NCI-H1105 (cell line): Measurements from ENCODE around the gene KCTD20.
"Not testable (repeated sequence)": the region's sequence is repeated elsewhere in the genome, so short reads cannot be mapped to it uniquely, and the experiment has no call there.

Source experiments
- DNase-seq: peaks from one replicate; lab custom pipeline; 2025; lab: John Stamatoyannopoulos, UW

The KCTD20 gene

DNA sequence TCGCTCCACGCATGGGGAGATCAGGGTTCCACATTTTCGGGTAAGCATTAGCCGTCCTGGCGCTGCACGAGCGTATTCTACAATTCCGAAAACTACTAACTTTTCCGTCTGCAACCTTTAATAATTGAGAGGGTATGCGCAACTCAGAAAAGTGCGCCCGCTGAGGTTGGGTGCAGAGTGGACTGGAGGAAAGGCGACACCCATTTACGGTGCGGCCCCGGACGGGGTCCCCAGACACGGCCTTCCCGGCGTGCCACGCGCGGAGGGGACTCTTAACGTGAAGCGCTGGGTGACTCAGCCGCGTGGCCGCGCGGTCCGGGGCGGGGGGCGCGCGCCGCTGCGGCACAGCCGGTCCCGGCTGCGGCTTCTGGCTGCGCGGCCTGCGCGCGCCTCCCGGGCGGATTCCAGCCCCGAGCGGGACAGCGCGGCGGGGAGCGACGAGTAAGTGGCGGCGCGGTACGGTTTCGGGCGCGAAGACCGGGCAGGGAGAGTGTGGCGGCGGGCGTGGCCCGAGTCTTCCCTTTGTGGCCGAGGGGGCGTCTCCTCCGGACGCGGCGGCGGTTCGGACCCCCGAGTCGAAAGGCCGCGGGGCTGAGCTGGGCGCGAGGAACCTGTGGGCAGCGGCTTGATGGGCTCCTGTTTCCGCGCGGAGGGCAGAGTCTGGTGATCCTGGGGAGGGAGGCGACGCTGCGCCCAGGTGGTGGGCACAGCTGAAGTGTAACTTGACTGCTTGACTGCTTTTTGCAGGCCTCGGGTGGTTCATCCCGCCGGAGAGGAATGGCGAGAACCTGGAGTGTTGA is at the start of gene KCTD20, which contains the start of gene PXT1:
TSS of gene KCTD20 (plus strand) at position 330 of the 800 bp plus-strand sequence. CDS start 27,098 bp downstream, outside the sequence.
TSS of gene PXT1 (minus strand) at position 184 of the 800 bp plus-strand sequence. CDS start 16,772 bp downstream, outside the sequence.
- peak; percentile 80 for DNase-seq

DNA sequence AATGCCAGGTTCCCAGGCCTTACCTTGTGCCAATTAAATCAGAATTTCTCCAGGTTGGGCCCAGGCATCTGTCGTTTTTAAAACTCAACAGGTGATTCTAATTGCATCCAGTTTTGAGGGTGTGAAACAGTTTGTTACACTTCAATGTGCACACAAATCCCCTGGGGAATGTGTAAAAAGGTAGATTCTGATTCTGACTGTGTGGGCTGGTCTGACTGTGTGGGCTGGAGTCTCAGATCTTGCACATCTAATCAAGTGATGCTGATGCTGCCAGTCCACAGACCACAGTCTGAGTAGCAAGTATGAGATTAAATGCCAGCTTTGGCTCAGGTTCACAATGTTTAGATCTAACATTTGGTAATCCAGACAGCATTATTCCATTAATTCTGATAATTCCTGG is 42.8 kb upstream of the KCTD20 start:
- no peak for DNase-seq

GRCh38 chr6:36402481-36402880 is 40.3 kb upstream of the KCTD20 start:
- no peak for DNase-seq

DNA sequence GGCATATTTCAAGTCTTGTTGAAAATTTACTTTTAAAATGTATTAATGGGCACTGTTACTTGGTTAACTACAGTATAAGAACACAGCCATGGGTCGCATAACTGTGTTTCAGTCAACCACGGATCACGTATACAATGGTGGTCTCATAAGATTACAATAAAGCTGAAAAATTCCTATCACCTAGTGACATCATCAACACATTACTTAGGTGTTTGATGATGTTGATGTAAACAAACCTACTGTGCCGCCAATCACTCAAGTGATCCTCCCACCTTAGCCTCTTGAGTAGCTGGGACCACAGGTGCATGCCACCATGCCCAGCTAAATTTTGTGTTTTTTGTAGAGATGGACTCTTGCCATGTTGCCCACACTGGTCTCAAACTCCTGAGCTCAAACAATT is 38.6 kb upstream of the KCTD20 start:
- no peak for DNase-seq

DNA sequence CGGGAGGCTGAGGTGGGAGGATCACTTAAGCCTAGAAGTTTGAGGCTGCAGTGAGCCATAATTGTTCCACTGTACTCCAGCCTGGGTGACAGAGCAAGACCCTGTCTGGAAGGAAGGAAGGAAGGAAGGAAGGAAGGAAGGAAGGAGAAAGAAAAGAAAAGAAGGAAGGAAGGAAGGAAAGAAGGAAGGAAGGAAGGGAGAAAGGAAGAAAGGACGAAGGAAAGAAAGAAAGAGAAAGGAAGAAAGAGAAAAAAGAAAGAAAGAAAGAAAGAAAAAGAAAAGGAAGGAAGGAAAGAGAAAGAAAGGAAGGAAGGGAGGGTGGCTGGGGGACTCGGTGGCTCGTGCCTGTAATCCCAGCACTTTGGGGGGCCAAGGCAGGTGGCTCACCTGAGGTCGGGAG is 33.1 kb upstream of the KCTD20 start:
- DNase-seq = not testable (repeated sequence)

DNA sequence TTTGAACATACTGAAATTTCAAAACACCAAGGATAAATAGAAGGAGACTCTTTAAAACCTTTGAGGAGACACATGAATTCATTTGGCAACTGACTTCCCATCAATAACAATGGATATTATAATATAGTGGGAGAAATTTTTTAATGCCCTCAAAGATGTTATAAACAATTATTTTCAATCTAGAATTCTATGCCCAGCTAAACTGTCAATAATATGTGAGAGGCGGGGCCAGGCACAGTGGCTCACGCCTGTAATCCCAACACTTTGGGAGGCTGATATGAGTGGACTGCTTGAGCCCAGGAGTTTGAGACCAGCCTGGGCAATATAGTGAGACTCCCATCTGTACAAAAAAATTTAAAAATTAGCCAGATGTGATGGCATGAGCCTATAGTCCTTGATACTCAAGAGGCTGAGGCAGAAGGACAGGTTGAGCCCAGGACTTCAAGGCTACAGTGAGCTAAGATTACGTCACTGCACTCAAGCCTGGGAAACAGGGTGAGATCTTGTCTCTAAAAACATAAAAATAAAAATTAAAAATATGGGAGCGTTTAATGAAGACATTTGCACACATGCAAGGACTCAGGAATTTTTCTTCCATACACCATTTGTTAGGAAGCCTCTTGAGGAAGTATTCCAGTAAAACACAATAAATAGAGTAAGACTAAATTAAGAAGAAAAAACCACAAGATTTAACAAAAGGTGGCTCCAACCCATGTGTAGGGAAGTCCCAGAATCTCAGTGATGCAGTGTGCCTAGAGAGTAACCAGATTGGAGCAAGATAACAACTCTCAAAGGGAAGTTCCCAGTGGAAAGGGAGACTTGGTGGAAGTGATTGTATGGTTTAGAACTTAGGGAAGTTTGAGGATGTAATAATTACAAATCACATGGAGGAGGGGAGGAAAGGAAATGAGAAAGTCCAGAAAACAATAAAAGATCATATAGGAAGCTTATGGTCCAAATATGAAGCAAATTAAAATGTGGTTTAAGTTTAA is 29.0 kb upstream of the KCTD20 start:
- no peak for DNase-seq

GRCh38 chr6:36414481-36414880 is 28.3 kb upstream of the KCTD20 start:
- no peak for DNase-seq

DNA sequence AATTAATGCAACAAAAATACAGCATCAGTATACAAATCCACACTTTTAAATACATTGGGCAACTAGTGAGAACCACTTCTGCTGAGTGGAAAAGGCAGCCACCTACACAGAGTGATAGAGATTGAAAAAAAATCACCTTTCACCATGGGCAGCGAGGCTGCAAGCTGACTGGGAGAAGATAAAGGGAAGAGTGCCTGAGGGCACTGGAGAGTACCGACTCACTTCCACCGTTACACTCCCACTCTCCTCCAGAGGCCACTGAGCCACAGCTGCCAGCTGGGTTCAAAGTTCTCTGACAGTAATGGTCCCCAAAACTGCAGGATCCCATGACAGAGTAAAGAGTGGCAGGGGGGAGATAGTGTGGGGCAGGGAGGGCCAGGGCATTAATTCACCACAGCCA is 24.2 kb upstream of the KCTD20 start:
- no peak for DNase-seq

DNA sequence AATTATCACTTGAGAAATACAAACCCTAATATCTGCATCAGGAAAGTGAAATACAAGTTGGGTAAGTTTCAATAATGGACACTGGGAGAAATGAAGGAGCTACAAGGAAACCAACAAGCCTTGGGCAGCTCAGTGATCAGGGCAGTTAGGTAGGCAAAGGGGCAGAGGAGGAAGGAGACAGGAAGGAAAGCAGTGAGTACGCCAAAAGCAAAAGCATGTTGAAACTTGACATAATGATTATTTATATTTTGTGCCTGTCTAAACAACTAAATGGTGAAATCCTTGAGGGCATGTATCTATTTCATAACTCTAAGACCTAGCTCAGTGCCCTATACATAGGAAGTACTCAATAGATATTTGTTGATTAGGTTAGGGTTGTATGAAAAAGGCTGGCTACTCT is 23.5 kb upstream of the KCTD20 start:
- DNase-seq = no peak

- DNase-seq = no peak
These were observed 20.1 kb upstream of the KCTD20 start for GRCh38 chr6:36422714-36423100.

DNA sequence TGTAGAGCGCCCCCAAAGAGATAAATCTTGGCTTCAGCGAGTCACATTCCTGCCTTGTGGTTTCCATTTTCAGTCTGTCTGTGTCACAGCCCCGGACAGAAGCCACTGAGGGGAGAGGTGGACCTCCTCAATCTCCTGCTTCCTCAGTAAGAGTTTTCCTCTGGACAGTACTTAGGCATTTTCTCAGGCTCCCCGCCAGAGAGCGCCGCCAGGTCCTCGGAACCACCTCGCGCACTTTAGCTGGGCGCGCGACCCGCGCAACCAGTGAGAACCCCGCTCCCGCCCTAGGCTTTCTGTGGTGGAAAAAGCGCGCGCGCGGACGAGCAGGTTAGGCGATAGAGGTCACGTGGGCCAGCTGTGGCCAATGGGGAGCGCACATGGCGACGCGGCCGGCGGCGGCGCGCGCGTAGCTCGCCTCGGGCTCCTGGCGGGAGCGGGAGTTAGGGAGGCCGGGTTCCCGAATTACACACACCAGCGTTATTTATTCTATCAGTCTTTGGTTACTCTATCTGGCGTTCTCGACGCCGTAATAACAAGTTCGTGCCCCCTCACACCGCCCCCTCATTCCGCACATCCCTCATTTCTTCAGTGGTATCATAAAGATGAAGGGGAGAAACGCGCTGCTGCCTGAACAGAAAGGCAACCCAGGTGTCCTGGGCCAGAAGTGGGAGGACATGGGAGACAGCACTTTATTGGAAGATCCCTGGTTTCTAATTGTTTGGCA is 19.5 kb upstream of the KCTD20 start:
- peak; percentile 84 for DNase-seq

- no peak for DNase-seq
These were observed 16.2 kb upstream of the KCTD20 start for GRCh38 chr6:36426622-36427021.

DNA sequence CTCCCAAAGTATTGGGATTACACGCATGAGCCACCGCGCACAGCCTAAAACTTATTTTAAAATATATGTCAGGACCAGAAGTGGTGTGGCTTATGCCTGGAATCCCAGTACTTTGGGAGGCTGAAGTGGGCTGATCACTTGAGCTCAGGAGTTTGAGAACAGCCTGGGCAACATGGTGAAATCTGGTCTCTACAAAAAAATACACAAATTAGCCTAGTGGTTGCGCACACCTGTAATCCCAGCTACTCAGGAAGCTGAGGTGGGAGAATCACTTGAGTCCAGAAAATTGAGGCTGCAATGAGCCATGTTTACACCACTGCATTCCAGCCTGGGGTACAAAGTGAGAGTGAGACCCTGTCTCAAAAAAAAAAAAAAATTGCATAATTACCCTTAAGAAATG is 13.9 kb upstream of the KCTD20 start:
- DNase-seq = no peak

DNA sequence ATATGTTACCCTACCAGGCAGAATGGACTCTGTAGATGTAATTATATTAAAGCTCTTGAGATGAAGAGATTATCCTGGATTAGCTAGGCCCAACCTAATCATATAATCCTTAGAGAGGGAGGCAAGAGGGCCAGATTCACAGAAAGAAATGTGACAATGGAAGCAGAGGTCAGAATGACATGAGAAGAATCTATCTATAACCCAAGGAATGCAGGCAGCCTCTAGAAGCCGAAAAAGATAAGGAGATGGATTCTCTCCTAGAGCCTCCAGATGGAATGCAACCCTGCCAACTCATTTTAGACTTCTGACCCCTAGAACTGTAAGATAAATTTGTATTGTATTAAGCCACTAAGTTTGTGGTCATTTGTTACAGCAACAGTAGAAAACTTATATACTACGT is 12.4 kb upstream of the KCTD20 start:
- DNase-seq = no peak

DNA sequence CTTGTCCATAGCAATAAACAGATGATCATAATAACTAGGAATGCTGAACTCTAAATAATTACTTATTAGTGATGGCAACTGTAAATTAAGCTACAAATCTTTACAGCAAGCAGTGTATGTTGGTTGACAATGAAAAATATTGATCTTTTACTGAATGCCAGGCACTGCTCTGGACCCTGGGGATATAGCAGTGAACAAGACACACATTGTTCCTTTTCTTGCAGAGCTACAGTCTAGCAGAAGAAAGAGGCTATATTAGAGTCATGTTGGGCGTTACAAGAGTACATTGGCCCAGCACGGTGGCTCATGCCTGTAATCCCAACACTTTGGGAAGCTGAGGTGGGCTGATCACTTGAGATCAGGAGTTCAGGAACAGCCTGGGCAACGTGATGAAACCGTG is 11.6 kb upstream of the KCTD20 start:
- no peak for DNase-seq

DNA sequence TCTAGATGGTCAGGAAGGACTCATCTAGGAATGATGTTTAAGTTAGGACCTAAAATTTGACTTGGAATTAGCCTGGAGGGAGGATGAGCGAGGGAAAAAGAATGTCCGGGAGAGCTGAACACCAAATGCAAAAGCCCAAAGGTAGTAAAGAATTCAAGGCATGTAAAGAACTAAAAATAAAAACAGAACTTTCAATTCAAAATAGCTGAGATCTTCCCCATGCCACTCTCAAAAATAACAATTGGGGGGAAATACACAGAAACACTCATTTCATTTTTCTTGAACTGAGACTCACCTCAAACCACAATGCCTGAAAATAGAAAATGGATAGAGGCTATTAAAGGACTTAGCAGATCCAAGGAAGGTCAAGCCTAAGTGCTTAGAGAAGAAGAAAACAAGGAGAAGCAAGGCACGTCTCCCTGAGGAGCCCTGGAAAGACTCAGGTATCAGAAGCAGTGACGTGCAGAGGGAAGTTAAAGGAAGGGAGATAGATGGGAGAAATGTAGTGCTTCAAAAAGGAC is 10.6 kb upstream of the KCTD20 start:
- no peak for DNase-seq

DNA sequence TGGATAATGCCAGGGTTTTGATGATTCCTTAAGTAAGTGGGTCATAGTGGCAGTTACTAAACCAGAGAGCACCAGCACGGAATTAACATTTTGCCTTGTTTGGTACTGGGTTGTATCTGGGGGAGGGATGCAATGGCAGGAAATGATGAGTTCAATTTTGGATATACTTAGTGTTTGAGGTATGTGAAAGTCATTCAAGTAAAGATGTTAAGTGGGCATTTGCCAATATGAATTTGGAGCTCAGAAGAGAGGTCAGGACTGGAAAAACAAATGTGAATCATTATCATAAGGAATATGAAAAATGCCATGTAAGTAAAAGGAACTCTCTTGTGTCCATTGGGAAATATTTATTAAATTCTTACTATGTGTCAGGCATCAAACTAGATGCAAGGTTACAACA is 6.3 kb upstream of the KCTD20 start:
- DNase-seq = no peak

DNA sequence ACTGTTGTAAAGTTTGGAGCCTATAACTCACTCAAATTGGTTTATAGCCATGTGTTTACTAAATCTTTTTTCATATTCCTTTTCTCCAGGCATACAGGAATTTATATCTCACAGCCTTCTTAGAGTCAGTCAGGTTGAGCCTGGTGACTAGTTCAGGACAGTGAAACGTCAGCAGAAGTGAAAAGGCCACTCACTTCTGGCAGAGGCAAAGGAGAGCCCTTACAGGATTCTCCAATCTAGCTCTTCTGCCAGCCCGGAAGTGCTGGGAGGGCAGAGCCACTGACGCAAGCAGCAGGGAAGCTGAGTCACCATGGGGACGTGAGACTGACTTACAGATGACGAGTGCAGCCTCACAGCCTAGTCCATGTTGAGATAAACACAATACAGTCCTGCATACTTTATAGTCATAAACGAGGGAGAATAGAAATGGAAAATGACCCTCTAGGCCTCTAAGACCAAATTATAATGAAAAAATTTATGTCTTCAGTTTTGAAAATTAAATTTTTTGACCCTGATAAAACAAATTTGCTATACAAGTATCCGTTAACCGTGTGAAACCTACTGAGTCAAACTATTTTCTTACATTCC is 1.4 kb upstream of the KCTD20 start:
- DNase-seq = peak; percentile 20

- no peak for DNase-seq
These were observed 613 bp upstream of the KCTD20 start for GRCh38 chr6:36442103-36442670.

- DNase-seq = no peak
These were observed 950 bp downstream of the KCTD20 start for GRCh38 chr6:36443471-36444428.
